B cell (primary cell): ENCODE results near the gene PDE10A. TPM values are rescaled to one million over a fixed set of nuclear protein-coding genes. Genes with fewer than 3 reads are reported as not detected.

ENCODE experiments used
- ATAC-seq: fragments of 200-7000 bp; cut with Tn5 transposase; one replicate; pipeline ENCODE4 v1.10.0; 2021; ENCODE audit warnings: low read depth, mild to moderate bottlenecking, moderate number of reproducible peaks, moderate library complexity
- CTCF ChIA-PET: fragments of 350-600 bp; sonication (Branson Sonifier 250); formaldehyde crosslinking; loops from one replicate; lab custom pipeline; 2021; ENCODE audit warnings: antibody characterized with exemption, inconsistent platforms; lab: Charles Lee
- POLR2A ChIA-PET: fragments of 350-600 bp; sonication (Branson Sonifier 250); formaldehyde crosslinking; loops from one replicate; lab custom pipeline; 2021; ENCODE audit warnings: antibody characterized with exemption; lab: Charles Lee
- DNase-seq: peaks from one replicate; pipeline ENCODE4 v3.0.0; 2013
- H2AFZ ChIP-seq: 2 replicates; pipeline ENCODE4 v1.6.1; 2012; ENCODE audit warnings: mild to moderate bottlenecking, low read depth, low read length; ENCODE audit not compliant: insufficient read depth, poor library complexity, severe bottlenecking
- H3K27ac ChIP-seq, 2 donors: 1 replicate in 1 of 2; 2 replicates in 1 of 2; pipeline ENCODE4 v1.5.1; 2012 to 2013; ENCODE audit warnings: low read length in 2 of 2, mild to moderate bottlenecking in 2 of 2, moderate library complexity in 1 of 2
- H3K27me3 ChIP-seq, 4 experiments: fragments of 200-600 bp in 1 of 4; sonication (generic) in 1 of 4; replicated peaks in 1 of 4; 1 replicate in 2 of 4; 2 replicates in 2 of 4; pipeline versions ENCODE4 v1.6.1 to v1.7.0; 2013 to 2016; ENCODE audit warnings: low read length in 3 of 4, mild to moderate bottlenecking in 2 of 4, mixed read lengths in 1 of 4, moderate library complexity in 1 of 4; ENCODE audit not compliant: insufficient read depth in 4 of 4, control insufficient read depth in 3 of 4; ENCODE audit errors: control extremely low read depth in 1 of 4
- H3K36me3 ChIP-seq, 2 experiments: replicated peaks in 1 of 2; 1 replicate in 1 of 2; 2 replicates in 1 of 2; pipeline versions ENCODE4 v1.6.1 to v1.7.1; 2013; ENCODE audit warnings: low read length in 1 of 2; ENCODE audit not compliant: insufficient read depth in 2 of 2, control insufficient read depth in 1 of 2; ENCODE audit errors: control extremely low read depth in 1 of 2, extremely low read depth in 1 of 2
- H3K4me1 ChIP-seq, 2 donors: fragments of 200-600 bp in 1 of 2; sonication (generic) in 1 of 2; 1 replicate in 1 of 2; 2 replicates in 1 of 2; pipeline versions ENCODE4 v1.5.1 to v1.6.1; 2013 to 2017; ENCODE audit warnings: low read length in 2 of 2; ENCODE audit not compliant: control insufficient read depth in 2 of 2, insufficient read depth in 2 of 2
- H3K4me2 ChIP-seq: replicated peaks from 2 replicates; pipeline ENCODE3; 2012; ENCODE audit warnings: mild to moderate bottlenecking, low read depth, low read length; ENCODE audit not compliant: poor library complexity, severe bottlenecking
- H3K4me3 ChIP-seq, 5 experiments: fragments of 200-600 bp in 1 of 5; sonication (generic) in 1 of 5; 1 replicate in 3 of 5; 2 replicates in 2 of 5; pipeline versions ENCODE4 v1.5.1 to v1.7.0; 2011 to 2016; ENCODE audit warnings: low read length in 4 of 5, mild to moderate bottlenecking in 4 of 5, low read depth in 2 of 5, control low read depth in 1 of 5, moderate library complexity in 1 of 5; ENCODE audit not compliant: insufficient read depth in 1 of 5; ENCODE audit errors: control extremely low read depth in 1 of 5, extremely low read depth in 1 of 5
- H3K79me2 ChIP-seq: fragments of 200-600 bp; sonication (generic); one replicate; pipeline ENCODE4 v1.6.0; 2016; ENCODE audit warnings: low read length; ENCODE audit not compliant: control insufficient read depth, insufficient read depth
- H3K9ac ChIP-seq: fragments of 200-600 bp; sonication (generic); 2 replicates; pipeline ENCODE4 v1.6.1; 2017; ENCODE audit warnings: mild to moderate bottlenecking, low read length, moderate library complexity
- H3K9me3 ChIP-seq, 3 donors: one replicate each; pipeline versions ENCODE4 v1.6.1 to v1.7.1; 2013; ENCODE audit warnings: low read length in 2 of 3; ENCODE audit not compliant: control insufficient read depth in 2 of 3, insufficient read depth in 1 of 3; ENCODE audit errors: control extremely low read depth in 1 of 3
- H4K20me1 ChIP-seq: 2 replicates; pipeline ENCODE4 v1.6.0; 2012; ENCODE audit warnings: mild to moderate bottlenecking, low read length; ENCODE audit not compliant: insufficient read depth, control insufficient read depth, poor library complexity, severe bottlenecking
- H3K27ac Mint-ChIP-seq: one replicate; pipeline ENCODE4 v1.8.0; 2021; ENCODE audit warnings: mixed read lengths
- H3K27me3 Mint-ChIP-seq: one replicate; pipeline ENCODE4 v1.8.0; 2021; ENCODE audit warnings: mixed read lengths
- H3K4me1 Mint-ChIP-seq: one replicate; pipeline ENCODE4 v1.8.0; 2021; ENCODE audit warnings: mixed read lengths
- H3K4me3 Mint-ChIP-seq: one replicate; pipeline ENCODE4 v1.8.0; 2021; ENCODE audit warnings: mixed read lengths
- H3K9me3 Mint-ChIP-seq: one replicate; pipeline ENCODE4 v1.8.0; 2022; ENCODE audit warnings: mixed read lengths; ENCODE audit not compliant: insufficient read depth
- EZH2 ChIP-seq: IDR thresholded peaks from 2 replicates; pipeline ENCODE4 v1.6.1; 2012; ENCODE audit warnings: borderline replicate concordance, low read depth, mild to moderate bottlenecking, moderate library complexity, low read length; ENCODE audit not compliant: insufficient read depth, poor library complexity, severe bottlenecking
- WGBS: methylation state at CpG from one replicate; pipeline ENCODE4 v1.1.5; 2013; ENCODE audit warnings: missing lambda C conversion rate; ENCODE audit not compliant: insufficient coverage; 5-methylcytosine and 5-hydroxymethylcytosine counted together
- intact Hi-C: fragments of 100-400 bp; cut with micrococcal nuclease; formaldehyde crosslinking; loops from one replicate; pipeline ENCODE4 v1.10.0; 2022
- polyA plus RNA-seq: library from polyadenylated mRNA; depleted of rRNA; stranded (reverse); fragments of >200 nt; gene quantifications from 2 replicates; pipeline ENCODE4 v1.2.3, GENCODE V29; 2012
- total RNA-seq, 2 donors: library from RNA; stranded (reverse); fragments of 120-200 nt in 1 of 2; gene quantifications; 1 replicate in 1 of 2; 2 replicates in 1 of 2; pipeline versions ENCODE4 v1.2.3 to v1.2.4, GENCODE V29; 2013 to 2022
- TF ChIP-seq, protein P1 (sequence below): fragments of 200-600 bp; IDR thresholded peaks from one replicate; pipeline ENCODE4 v1.8.0; 2022; ENCODE audit warnings: antibody characterized with exemption, mild to moderate bottlenecking

The PDE10A gene
- total and polyA plus RNA-seq, 2 donors (not counting 1 experiment from before 2014, with no cell fraction given): not detected

DNA sequence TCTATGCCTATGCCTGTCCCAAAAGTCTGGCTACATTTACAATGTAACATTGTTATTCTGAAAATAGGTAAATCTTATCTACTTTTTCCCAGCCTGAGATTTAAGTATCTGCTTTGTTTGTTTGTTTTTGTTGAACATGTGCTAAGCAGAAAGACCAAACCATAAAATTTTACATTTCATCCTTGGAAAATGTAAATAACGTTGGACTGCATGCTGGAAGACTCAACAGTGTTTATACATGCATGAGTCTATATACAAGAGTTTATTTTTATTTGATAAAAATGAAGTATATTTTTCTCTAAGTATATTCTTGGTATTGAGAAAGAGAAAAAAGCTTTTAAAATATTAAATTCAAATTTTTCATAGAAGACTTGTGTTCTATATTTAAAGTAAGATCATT, 12.1 kb upstream of the PDE10A start:
- Histone ChIP-seq H2AFZ (no peak overlapping the region), H3K9ac (no peak overlapping the region), H3K79me2 (no peaks in the 10 kb centered on the region), H3K27ac (no peak overlapping the region), H3K4me3 (no peak overlapping the region), H3K27me3 (no peaks in the 10 kb centered on the region), H3K4me1 (no peaks in the 10 kb centered on the region), H4K20me1 (no peaks in the 10 kb centered on the region), H3K9me3 (peaks cover 0 to 8% (median 0%) of the 10 kb centered on the region in 3 donors), H3K4me2 (no peak overlapping the region), H3K36me3 (no peaks in the 10 kb centered on the region)
- DNase-seq (no peak), ATAC-seq (no peak)
- no CpG with 5 or more reads among the region's 1 CpG for WGBS
- TF ChIP-seq EZH2: no peak
- TF ChIP-seq, protein P1, sequence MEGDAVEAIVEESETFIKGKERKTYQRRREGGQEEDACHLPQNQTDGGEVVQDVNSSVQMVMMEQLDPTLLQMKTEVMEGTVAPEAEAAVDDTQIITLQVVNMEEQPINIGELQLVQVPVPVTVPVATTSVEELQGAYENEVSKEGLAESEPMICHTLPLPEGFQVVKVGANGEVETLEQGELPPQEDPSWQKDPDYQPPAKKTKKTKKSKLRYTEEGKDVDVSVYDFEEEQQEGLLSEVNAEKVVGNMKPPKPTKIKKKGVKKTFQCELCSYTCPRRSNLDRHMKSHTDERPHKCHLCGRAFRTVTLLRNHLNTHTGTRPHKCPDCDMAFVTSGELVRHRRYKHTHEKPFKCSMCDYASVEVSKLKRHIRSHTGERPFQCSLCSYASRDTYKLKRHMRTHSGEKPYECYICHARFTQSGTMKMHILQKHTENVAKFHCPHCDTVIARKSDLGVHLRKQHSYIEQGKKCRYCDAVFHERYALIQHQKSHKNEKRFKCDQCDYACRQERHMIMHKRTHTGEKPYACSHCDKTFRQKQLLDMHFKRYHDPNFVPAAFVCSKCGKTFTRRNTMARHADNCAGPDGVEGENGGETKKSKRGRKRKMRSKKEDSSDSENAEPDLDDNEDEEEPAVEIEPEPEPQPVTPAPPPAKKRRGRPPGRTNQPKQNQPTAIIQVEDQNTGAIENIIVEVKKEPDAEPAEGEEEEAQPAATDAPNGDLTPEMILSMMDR: no peak
- CTCF ChIA-PET: no interaction called here
- no peaks in the 10 kb centered on the region for H3K27me3 Mint-ChIP-seq
- POLR2A ChIA-PET: no interaction called here
- intact Hi-C loops: no loop called here
- no peaks in the 10 kb centered on the region for H3K4me1 Mint-ChIP-seq
- H3K9me3 Mint-ChIP-seq: peaks cover 5% of the 10 kb centered on the region
- no peak overlapping the region for H3K4me3 Mint-ChIP-seq
- H3K27ac Mint-ChIP-seq: no peak overlapping the region

DNA sequence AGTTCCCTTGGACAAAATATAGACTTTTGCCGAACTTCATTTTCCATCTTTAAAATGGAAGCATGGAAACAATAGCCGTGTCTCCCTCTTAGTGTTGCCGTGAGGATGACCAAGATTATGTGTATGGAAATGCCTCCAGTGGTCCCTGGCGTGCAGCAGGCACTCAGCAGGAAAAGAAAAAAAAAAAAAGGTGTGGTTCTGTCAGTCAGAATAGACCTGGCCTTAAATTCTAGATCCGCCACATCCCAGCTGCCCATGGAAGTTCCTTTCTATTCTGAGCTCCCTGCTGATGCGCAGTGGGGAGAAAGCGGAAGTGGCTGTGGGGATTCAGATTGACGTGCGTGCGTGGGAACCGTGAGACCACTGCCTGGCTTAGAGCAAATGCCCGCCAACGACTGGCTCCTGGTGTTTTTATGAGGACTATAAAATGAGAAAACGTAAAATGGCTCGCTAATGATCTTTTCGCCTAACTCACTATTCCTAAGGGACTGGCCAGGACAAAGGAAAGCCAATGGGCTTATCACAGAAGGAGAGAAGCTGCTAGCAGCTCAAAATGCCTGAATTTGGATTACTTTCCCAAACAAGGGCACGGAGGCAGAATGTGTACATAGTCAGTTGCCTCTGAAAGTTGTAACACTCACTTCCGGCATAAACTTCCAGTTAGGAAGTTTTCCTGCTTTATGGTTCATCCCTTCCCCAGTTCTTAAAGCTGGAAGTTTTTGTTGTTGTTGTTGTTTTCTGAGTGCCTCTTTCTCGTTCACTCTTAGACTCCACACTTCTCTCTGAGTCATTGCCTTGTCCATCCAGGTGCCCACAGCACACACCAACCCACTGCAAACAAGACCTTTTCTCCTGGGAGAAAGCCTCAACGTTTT, 11.4 kb upstream of the PDE10A start:
- DNase-seq (no peak), ATAC-seq (no peak)
- H3K4me3 ChIP-seq: no peak overlapping the region
- Mint-ChIP-seq H3K4me1 (no peaks in the 10 kb centered on the region), H3K9me3 (peaks cover 5% of the 10 kb centered on the region), H3K27ac (no peak overlapping the region), H3K27me3 (no peaks in the 10 kb centered on the region), H3K4me3 (no peak overlapping the region)
- WGBS: 67% methylated on average over 15 of the region's 20 CpGs
- POLR2A ChIA-PET: no interaction called here
- H3K4me2 ChIP-seq: no peak overlapping the region
- H3K4me1 ChIP-seq: no peaks in the 10 kb centered on the region
- no peaks in the 10 kb centered on the region for H4K20me1 ChIP-seq
- no peak overlapping the region for H3K27ac ChIP-seq
- H3K79me2 ChIP-seq: no peaks in the 10 kb centered on the region
- TF ChIP-seq, protein P1: no peak
- no peak for TF ChIP-seq EZH2
- intact Hi-C loops: no loop called here
- CTCF ChIA-PET: no interaction called here
- no peaks in the 10 kb centered on the region for H3K27me3 ChIP-seq
- H2AFZ ChIP-seq: no peak overlapping the region
- no peak overlapping the region for H3K9ac ChIP-seq
- peaks cover 0 to 8% (median 0%) of the 10 kb centered on the region in 3 donors for H3K9me3 ChIP-seq
- H3K36me3 ChIP-seq: no peaks in the 10 kb centered on the region
